SK-N-SH (cell line): Measurements from ENCODE around the gene TPCN2. TPM values are rescaled to one million over a fixed set of nuclear protein-coding genes. Genes with fewer than 3 reads are reported as not detected.

Source experiments
- CTCF ChIA-PET: fragments of 300-600, 350-600 bp; formaldehyde crosslinking; extraction: SDS; loops from one replicate; lab custom pipeline; 2021; lab: Yijun Ruan, JAX
- POLR2A ChIA-PET: fragments of 350-600 bp; sonication (Branson Sonifier 250); formaldehyde crosslinking; extraction: SDS; loops from one replicate; lab custom pipeline; 2020; ENCODE audit warnings: antibody characterized with exemption, inconsistent platforms; lab: Yijun Ruan, JAX
- DNase-seq: peaks from one replicate; pipeline ENCODE4 v3.0.0; 2012
- H2AFZ ChIP-seq: fragments of 200-600 bp; sonication (generic); 2 replicates; pipeline ENCODE4 v1.8.1; 2016; ENCODE audit warnings: antibody characterized with exemption, mild to moderate bottlenecking, low read depth
- H3F3A ChIP-seq: fragments of 200-600 bp; sonication (generic); replicated peaks from 2 replicates; pipeline ENCODE3; 2016; ENCODE audit warnings: antibody characterized with exemption, mild to moderate bottlenecking; ENCODE audit not compliant: insufficient read depth
- H3K27ac ChIP-seq, 2 experiments: fragments of 200-500 bp in 1 of 2; fragments of 200-600 bp in 1 of 2; sonication (Bioruptor generic) in 1 of 2; sonication (generic), shearing (Covaris generic) in 1 of 2; 2 replicates each; pipeline versions ENCODE4 v1.5.1 to v1.6.1; 2014 to 2016; ENCODE audit warnings: low read depth in 2 of 2, inconsistent platforms in 1 of 2, low read length in 1 of 2, mild to moderate bottlenecking in 1 of 2, mixed read lengths in 1 of 2
- H3K27me3 ChIP-seq: fragments of 200-600 bp; sonication (generic), shearing (Covaris generic); 2 replicates; pipeline ENCODE4 v1.6.1; 2016; ENCODE audit warnings: mixed run types; ENCODE audit not compliant: insufficient read depth
- H3K36me3 ChIP-seq, 2 experiments: fragments of 200-500 bp in 1 of 2; fragments of 200-600 bp in 1 of 2; sonication (Bioruptor generic) in 1 of 2; sonication (generic) in 1 of 2; replicated peaks in 1 of 2; 2 replicates each; pipeline versions ENCODE3 to v1.5.1; 2014 to 2016; ENCODE audit warnings: low read length in 1 of 2, mild to moderate bottlenecking in 1 of 2; ENCODE audit not compliant: insufficient read depth in 2 of 2, control insufficient read depth in 1 of 2
- H3K4me1 ChIP-seq, 2 experiments: fragments of 200-500 bp in 1 of 2; fragments of 200-600 bp in 1 of 2; sonication (Bioruptor generic) in 1 of 2; sonication (generic), shearing (Covaris generic) in 1 of 2; 2 replicates each; pipeline versions ENCODE4 v1.5.1 to v1.6.1; 2014 to 2016; ENCODE audit warnings: low read depth in 1 of 2, low read length in 1 of 2, mixed run types in 1 of 2; ENCODE audit not compliant: insufficient read depth in 2 of 2, control insufficient read depth in 1 of 2
- H3K4me2 ChIP-seq: fragments of 200-600 bp; sonication (generic), shearing (Covaris generic); 2 replicates; pipeline ENCODE4 v1.6.1; 2017; ENCODE audit warnings: mixed run types
- H3K4me3 ChIP-seq, 2 experiments: fragments of 200-500 bp in 1 of 2; fragments of 200-600 bp in 1 of 2; sonication (Bioruptor generic) in 1 of 2; sonication (generic), shearing (Covaris generic) in 1 of 2; 2 replicates each; pipeline versions ENCODE4 v1.5.1 to v1.8.1; 2014 to 2016; ENCODE audit warnings: low read depth in 2 of 2, inconsistent platforms in 1 of 2, low read length in 1 of 2, mild to moderate bottlenecking in 1 of 2, mixed read lengths in 1 of 2, moderate library complexity in 1 of 2
- H3K79me2 ChIP-seq: fragments of 200-600 bp; sonication (generic); 2 replicates; pipeline ENCODE4 v1.8.1; 2017; ENCODE audit warnings: mild to moderate bottlenecking; ENCODE audit not compliant: insufficient read depth
- H3K9ac ChIP-seq: fragments of 200-600 bp; sonication (generic); 2 replicates; pipeline ENCODE4 v1.6.1; 2017; ENCODE audit warnings: mixed run types
- H3K9me2 ChIP-seq: fragments of 200-600 bp; sonication (generic); 2 replicates; pipeline ENCODE4 v1.6.1; 2017; ENCODE audit warnings: mixed run types
- H3K9me3 ChIP-seq: fragments of 200-600 bp; sonication (generic); 2 replicates; pipeline ENCODE4 v1.6.1; 2017; ENCODE audit warnings: mixed run types, mild to moderate bottlenecking, moderate library complexity
- H4K20me1 ChIP-seq: fragments of 200-600 bp; sonication (generic); 2 replicates; pipeline ENCODE4 v1.6.1; 2017; ENCODE audit warnings: mild to moderate bottlenecking, mixed run types; ENCODE audit not compliant: insufficient read depth
- CHD2 ChIP-seq: fragments of 150-350 bp; IDR thresholded peaks from 2 replicates; pipeline ENCODE4 v1.6.1; 2018; ENCODE audit warnings: low read length; ENCODE audit not compliant: partially characterized antibody
- CTCF ChIP-seq: fragments of 200-600 bp; sonication (generic); IDR thresholded peaks from 2 replicates; pipeline ENCODE4 v1.6.1; 2017; ENCODE audit warnings: antibody characterized with exemption, mild to moderate bottlenecking, moderate library complexity
- ELF1 ChIP-seq: IDR thresholded peaks from 2 replicates; pipeline ENCODE4 v1.4.0; 2012
- FOSL2 ChIP-seq: IDR thresholded peaks from 2 replicates; pipeline ENCODE4 v1.4.0; 2012; ENCODE audit warnings: low read depth, mild to moderate bottlenecking, moderate library complexity, borderline replicate concordance
- GABPA ChIP-seq: IDR thresholded peaks from 2 replicates; pipeline ENCODE4 v1.4.0; 2012; ENCODE audit warnings: low read depth, mild to moderate bottlenecking
- GATA2 ChIP-seq: sonication (generic); formaldehyde crosslinking; IDR thresholded peaks from 2 replicates; pipeline ENCODE4 v1.5.0; 2020; ENCODE audit warnings: mild to moderate bottlenecking, missing genetic modification reagents
- MAX ChIP-seq: IDR thresholded peaks from 2 replicates; pipeline ENCODE4 v1.4.0; 2012; ENCODE audit warnings: low read depth
- MEF2A ChIP-seq: IDR thresholded peaks from 2 replicates; pipeline ENCODE4 v1.4.0; 2012; ENCODE audit warnings: low read depth, borderline replicate concordance
- MXI1 ChIP-seq: IDR thresholded peaks from 2 replicates; pipeline ENCODE4 v1.6.1; 2012; ENCODE audit warnings: mild to moderate bottlenecking, low read depth, low read length, improper control_type of control experiment
- NFIC ChIP-seq: IDR thresholded peaks from 2 replicates; pipeline ENCODE4 v1.4.0; 2012; ENCODE audit warnings: borderline replicate concordance
- POLR2AphosphoS5 ChIP-seq: IDR thresholded peaks from 2 replicates; pipeline ENCODE4 v1.6.1; 2012; ENCODE audit warnings: low read depth, low read length
- RAD21 ChIP-seq: IDR thresholded peaks from 2 replicates; pipeline ENCODE4 v1.6.1; 2012; ENCODE audit warnings: mild to moderate bottlenecking, low read length
- RCOR1 ChIP-seq: fragments of 150-350 bp; IDR thresholded peaks from 2 replicates; pipeline ENCODE4 v1.6.1; 2017; ENCODE audit warnings: antibody characterized with exemption, low read length
- REST ChIP-seq: IDR thresholded peaks from 2 replicates; pipeline ENCODE4 v1.6.1; 2012; ENCODE audit warnings: mild to moderate bottlenecking, low read depth, low read length, moderate library complexity
- SMC3 ChIP-seq: IDR thresholded peaks from 2 replicates; pipeline ENCODE4 v1.6.1; 2012; ENCODE audit warnings: low read depth, low read length, improper control_type of control experiment
- TAF1 ChIP-seq: IDR thresholded peaks from 2 replicates; pipeline ENCODE4 v1.6.1; 2012; ENCODE audit warnings: low read depth, mild to moderate bottlenecking, low read length, moderate library complexity, borderline replicate concordance
- TCF12 ChIP-seq: IDR thresholded peaks from 2 replicates; pipeline ENCODE4 v1.4.0; 2012
- USF2 ChIP-seq: fragments of 150-350 bp; IDR thresholded peaks from 2 replicates; pipeline ENCODE4 v1.6.1; 2017; ENCODE audit warnings: antibody characterized with exemption, low read length, low read depth, borderline replicate concordance
- YY1 ChIP-seq: IDR thresholded peaks from 2 replicates; pipeline ENCODE4 v1.4.0; 2012; ENCODE audit warnings: low read depth, mild to moderate bottlenecking
- WGBS: methylation state at CpG from one replicate; pipeline ENCODE4 v1.1.6; 2017; ENCODE audit warnings: low lambda C conversion rate; 5-methylcytosine and 5-hydroxymethylcytosine counted together
- polyA plus RNA-seq, 3 experiments: library from polyadenylated mRNA; depleted of rRNA; stranded (reverse); fragments of >200 nt; gene quantifications; 2 replicates each; pipeline ENCODE4 v1.2.3, GENCODE V29; 2012
- TF ChIP-seq, protein P1 (sequence below): IDR thresholded peaks from 2 replicates; pipeline ENCODE4; 2012

Gene TPCN2
- polyA plus RNA-seq, 1 of the 3 experiments (the other 2 are of a cell fraction), result 8.7 TPM

DNA sequence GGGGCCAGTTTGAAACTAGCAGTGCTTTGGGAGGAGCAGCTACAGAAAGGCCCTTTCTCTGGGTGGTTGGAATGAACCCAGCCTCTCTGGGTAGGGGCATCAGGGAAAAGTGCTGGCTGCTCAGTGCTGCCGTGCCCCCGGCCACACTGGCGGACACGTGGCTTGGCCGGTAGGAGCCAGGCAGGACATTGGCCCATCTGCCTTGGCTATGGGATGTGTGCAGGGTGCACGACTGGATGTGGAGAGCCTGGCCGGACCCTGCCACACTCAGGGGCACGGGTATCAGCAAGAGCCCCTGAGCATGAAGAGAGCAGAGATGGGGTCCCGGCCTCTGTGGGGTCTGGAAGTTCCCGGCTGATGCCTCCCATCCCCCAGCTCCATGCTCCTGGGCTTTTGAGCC is 46.6 kb downstream of the TPCN2 start:
- no peak overlapping the region for H3K4me3 ChIP-seq
- CTCF ChIA-PET, result interaction anchor here (1.1 to 1.4 kb wide), 4 partner anchors 8 to 588 kb away, joined by 3 to 6 read pairs (median 4); no protein-coding TSS in a partner anchor
- H3K4me2 ChIP-seq, result no peak overlapping the region
- no peaks in the 10 kb centered on the region for H3K79me2 ChIP-seq
- H2AFZ ChIP-seq, result no peak overlapping the region
- DNase-seq, result no peak
- H3K9me2 ChIP-seq, result no peaks in the 10 kb centered on the region
- peaks cover 0 to 13% of the 10 kb centered on the region in 2 experiments; a peak in 1 of 4 replicates for H3K4me1 ChIP-seq
- no peak overlapping the region for H3K27ac ChIP-seq
- H3K27me3 ChIP-seq, result no peaks in the 10 kb centered on the region
- TF ChIP-seq MAX (no peak), POLR2AphosphoS5 (no peak), TAF1 (no peak), MXI1 (no peak), RAD21 (no peak), MEF2A (no peak), ELF1 (no peak), RCOR1 (no peak), GABPA (no peak), CHD2 (no peak), NFIC (no peak), REST (no peak), TCF12 (no peak), YY1 (no peak), CTCF (no peak), SMC3 (no peak), GATA2 (no peak), FOSL2 (no peak), USF2 (no peak)
- TF ChIP-seq, protein P1, sequence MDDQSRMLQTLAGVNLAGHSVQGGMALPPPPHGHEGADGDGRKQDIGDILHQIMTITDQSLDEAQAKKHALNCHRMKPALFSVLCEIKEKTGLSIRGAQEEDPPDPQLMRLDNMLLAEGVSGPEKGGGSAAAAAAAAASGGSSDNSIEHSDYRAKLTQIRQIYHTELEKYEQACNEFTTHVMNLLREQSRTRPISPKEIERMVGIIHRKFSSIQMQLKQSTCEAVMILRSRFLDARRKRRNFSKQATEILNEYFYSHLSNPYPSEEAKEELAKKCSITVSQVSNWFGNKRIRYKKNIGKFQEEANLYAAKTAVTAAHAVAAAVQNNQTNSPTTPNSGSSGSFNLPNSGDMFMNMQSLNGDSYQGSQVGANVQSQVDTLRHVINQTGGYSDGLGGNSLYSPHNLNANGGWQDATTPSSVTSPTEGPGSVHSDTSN, result no peak
- POLR2A ChIA-PET, result interaction anchor here (1.2 kb wide), 1 partner anchor 549 kb away, joined by 3 read pairs; no protein-coding TSS in a partner anchor
- H3F3A ChIP-seq, result no peaks in the 10 kb centered on the region
- no peaks in the 10 kb centered on the region for H4K20me1 ChIP-seq
- no peak overlapping the region for H3K9ac ChIP-seq
- no peaks in the 10 kb centered on the region for H3K9me3 ChIP-seq
- H3K36me3 ChIP-seq, result peaks cover 2 to 5% of the 10 kb centered on the region in 2 experiments
- 84% methylated on average over 5 of the region's 10 CpGs for WGBS
